Thoracic aorta (tissue), 2 donors: ENCODE measurements around the gene ARHGEF26. TPM values are rescaled to one million over a fixed set of nuclear protein-coding genes. Genes with fewer than 3 reads are reported as not detected.

Source experiments
- ATAC-seq: fragments of 150-250 bp; one replicate; pipeline ENCODE4 v1.8.0; 2017; ENCODE audit warnings: low read depth; ENCODE audit not compliant: insufficient number of reproducible peaks, low FRiP score
- DNase-seq: peaks from one replicate; pipeline ENCODE4 v3.0.0-alpha.2; 2020; ENCODE audit warnings: low spot score
- H3K27ac ChIP-seq, 2 donors: fragments of 200-600 bp; sonication (generic); 1 replicate in 1 of 2; 2 replicates in 1 of 2; pipeline ENCODE4 v1.5.1; 2016; ENCODE audit warnings: mild to moderate bottlenecking in 2 of 2, moderate library complexity in 2 of 2
- H3K27me3 ChIP-seq: fragments of 200-600 bp; sonication (generic); replicated peaks from 2 replicates; pipeline ENCODE4 v1.6.0; 2016; ENCODE audit warnings: mild to moderate bottlenecking; ENCODE audit not compliant: insufficient read depth
- H3K36me3 ChIP-seq: fragments of 200-600 bp; sonication (generic); one replicate; pipeline ENCODE4 v1.5.1; 2016
- H3K4me1 ChIP-seq, 2 donors: fragments of 200-600 bp; sonication (generic); 1 replicate in 1 of 2; 2 replicates in 1 of 2; pipeline versions ENCODE4 v1.5.1 to v1.6.0; 2016; ENCODE audit warnings: low read depth in 2 of 2, mild to moderate bottlenecking in 1 of 2; ENCODE audit not compliant: control insufficient read depth in 1 of 2
- H3K4me3 ChIP-seq: fragments of 200-600 bp; sonication (generic); 2 replicates; pipeline ENCODE4 v1.5.1; 2016; ENCODE audit warnings: mild to moderate bottlenecking
- H3K9me3 ChIP-seq: fragments of 200-600 bp; sonication (generic); 2 replicates; pipeline ENCODE4 v1.5.1; 2016
- total RNA-seq, 2 donors: library from RNA; depleted of rRNA; stranded (reverse); fragments of >200 nt; gene quantifications; one replicate each; pipeline versions ENCODE4 v1.1.0 to v1.2.3, GENCODE V29; 2016
- TF ChIP-seq, protein P1 (sequence below): fragments of 200-600 bp; sonication (generic); IDR thresholded peaks from one replicate; pipeline ENCODE4 v1.5.1; 2019; ENCODE audit warnings: antibody characterized with exemption

ARHGEF26 gene
- total RNA-seq, 2 donors from 2014 or later = 88.0 to 96.4 TPM

DNA sequence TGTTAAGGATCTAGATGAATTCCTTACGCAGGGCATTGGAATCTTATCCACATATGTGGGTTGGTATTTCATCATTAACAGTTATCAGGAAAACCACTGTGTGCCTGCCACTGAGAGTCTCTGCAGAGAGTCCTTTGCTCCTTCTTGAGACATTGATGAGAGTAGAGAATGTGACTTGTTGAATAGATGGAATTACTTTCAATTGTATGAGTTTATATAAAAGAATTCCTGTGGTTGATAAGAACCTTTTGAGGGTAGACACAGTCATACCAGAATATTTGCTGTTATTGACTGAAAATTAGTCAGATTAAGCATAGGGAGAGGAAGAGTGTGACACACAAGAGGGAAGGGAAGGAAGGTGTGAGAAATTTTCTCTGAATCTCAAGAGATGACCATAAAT, 30.8 kb downstream of the ARHGEF26 start:
- no peak overlapping the region for H3K4me3 ChIP-seq
- no peak overlapping the region for H3K27ac ChIP-seq
- no peaks in the 10 kb centered on the region for H3K36me3 ChIP-seq
- ATAC-seq (no peak), DNase-seq (no peak)
- TF ChIP-seq, protein P1, sequence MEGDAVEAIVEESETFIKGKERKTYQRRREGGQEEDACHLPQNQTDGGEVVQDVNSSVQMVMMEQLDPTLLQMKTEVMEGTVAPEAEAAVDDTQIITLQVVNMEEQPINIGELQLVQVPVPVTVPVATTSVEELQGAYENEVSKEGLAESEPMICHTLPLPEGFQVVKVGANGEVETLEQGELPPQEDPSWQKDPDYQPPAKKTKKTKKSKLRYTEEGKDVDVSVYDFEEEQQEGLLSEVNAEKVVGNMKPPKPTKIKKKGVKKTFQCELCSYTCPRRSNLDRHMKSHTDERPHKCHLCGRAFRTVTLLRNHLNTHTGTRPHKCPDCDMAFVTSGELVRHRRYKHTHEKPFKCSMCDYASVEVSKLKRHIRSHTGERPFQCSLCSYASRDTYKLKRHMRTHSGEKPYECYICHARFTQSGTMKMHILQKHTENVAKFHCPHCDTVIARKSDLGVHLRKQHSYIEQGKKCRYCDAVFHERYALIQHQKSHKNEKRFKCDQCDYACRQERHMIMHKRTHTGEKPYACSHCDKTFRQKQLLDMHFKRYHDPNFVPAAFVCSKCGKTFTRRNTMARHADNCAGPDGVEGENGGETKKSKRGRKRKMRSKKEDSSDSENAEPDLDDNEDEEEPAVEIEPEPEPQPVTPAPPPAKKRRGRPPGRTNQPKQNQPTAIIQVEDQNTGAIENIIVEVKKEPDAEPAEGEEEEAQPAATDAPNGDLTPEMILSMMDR = no peak
- H3K9me3 ChIP-seq = no peaks in the 10 kb centered on the region
- no peaks in the 10 kb centered on the region for H3K4me1 ChIP-seq
- H3K27me3 ChIP-seq = no peaks in the 10 kb centered on the region

DNA sequence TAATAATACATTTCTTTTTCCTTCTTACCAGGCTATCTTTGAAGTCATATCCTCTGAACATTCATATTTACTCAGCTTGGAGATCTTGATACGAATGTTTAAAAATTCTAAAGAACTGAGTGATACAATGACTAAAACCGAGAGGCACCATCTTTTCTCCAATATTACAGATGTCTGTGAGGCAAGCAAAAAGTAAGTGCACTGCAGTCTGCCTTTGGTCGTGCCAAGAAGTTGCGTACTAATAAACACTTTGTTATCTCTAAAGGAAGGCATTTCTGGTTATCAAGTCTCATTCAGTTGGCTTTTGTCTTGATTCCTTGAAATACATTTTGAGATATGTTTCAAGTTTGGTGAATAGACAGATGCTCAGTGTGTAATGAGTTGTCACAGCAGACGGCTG, 31.6 kb downstream of the ARHGEF26 start:
- no peaks in the 10 kb centered on the region for H3K4me1 ChIP-seq
- no peaks in the 10 kb centered on the region for H3K9me3 ChIP-seq
- no peak overlapping the region for H3K27ac ChIP-seq
- ATAC-seq = no peak
- no peak for DNase-seq
- H3K27me3 ChIP-seq = no peaks in the 10 kb centered on the region
- TF ChIP-seq, protein P1 = no peak
- H3K36me3 ChIP-seq = no peaks in the 10 kb centered on the region
- no peak overlapping the region for H3K4me3 ChIP-seq

DNA sequence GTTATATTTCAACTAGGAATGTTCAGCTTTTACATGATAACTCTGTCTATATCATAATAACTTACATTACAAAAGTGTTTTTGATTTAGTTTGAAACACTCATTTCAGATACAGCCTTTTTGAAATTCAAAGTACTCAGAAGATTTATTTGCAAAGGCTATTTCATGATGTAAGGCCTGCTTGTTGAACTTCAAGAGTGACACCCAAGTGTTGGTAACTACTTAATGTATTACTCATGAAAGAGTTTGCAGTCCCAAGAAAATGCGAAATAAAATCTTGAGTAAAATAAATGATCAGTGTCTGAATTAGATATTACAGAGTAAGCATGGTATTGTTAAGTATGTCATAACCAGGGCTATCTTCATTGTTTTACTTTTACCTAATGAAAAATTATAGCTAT, 35.3 kb downstream of the ARHGEF26 start:
- DNase-seq = no peak
- H3K9me3 ChIP-seq = no peaks in the 10 kb centered on the region
- no peaks in the 10 kb centered on the region for H3K27me3 ChIP-seq
- ATAC-seq = no peak
- TF ChIP-seq, protein P1 = no peak
- no peak overlapping the region for H3K27ac ChIP-seq
- peaks cover 3 to 16% of the 10 kb centered on the region in 2 donors for H3K4me1 ChIP-seq
- H3K36me3 ChIP-seq = no peaks in the 10 kb centered on the region
- H3K4me3 ChIP-seq = no peak overlapping the region

DNA sequence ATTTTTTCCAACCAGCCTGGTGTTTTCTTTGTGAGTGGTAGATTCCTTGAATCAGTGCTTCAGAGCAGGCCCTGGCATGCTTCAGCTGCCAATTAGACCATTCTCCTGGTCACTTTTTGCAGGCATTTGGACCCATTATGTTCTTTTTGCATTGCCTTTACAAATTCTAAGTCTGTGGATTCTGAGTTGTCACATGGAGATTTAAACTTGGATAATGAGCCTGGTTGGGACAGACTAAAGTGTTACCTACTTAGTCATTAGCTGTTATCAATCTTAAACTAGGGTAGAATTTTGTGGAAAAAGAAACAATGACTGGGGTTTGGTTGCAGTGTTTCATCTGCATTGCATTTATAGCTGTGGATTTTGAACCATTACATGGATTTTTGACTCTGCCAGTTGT, 40.6 kb downstream of the ARHGEF26 start:
- H3K27ac ChIP-seq = peak overlapping the region in 1 of 2 donors; percentile 3
- TF ChIP-seq, protein P1 = no peak
- H3K9me3 ChIP-seq = no peaks in the 10 kb centered on the region
- peaks cover 5 to 26% of the 10 kb centered on the region in 2 donors for H3K4me1 ChIP-seq
- H3K4me3 ChIP-seq = no peak overlapping the region
- no peaks in the 10 kb centered on the region for H3K36me3 ChIP-seq
- ATAC-seq (no peak), DNase-seq (no peak)
- no peaks in the 10 kb centered on the region for H3K27me3 ChIP-seq

DNA sequence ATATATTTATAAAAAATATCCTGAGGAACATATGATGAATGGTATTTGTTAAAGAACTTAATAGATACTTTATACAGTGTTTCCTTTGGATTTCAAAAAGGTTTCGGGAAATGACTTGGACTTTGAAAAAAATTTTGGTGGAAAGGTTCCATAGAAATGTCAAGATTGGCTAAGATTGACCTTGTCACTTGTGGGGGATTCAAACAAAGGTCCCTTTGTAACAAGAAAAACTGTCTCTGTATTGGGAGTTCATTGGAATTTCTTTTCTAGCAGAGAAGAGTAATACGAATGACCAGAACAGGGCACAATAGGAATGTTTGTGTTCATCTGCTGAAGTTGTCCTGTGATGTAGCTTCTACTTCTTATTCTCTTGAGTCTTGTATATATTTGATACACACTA, 43.2 kb downstream of the ARHGEF26 start:
- Histone ChIP-seq H3K4me3 (no peak overlapping the region), H3K27ac (no peak overlapping the region), H3K9me3 (no peaks in the 10 kb centered on the region), H3K27me3 (no peaks in the 10 kb centered on the region), H3K36me3 (no peaks in the 10 kb centered on the region), H3K4me1 (peaks cover 5 to 25% of the 10 kb centered on the region in 2 donors)
- DNase-seq (no peak), ATAC-seq (no peak)
- TF ChIP-seq, protein P1 = no peak
